BE2C (cell line): ENCODE results near the gene CREB3L4.
"Not testable (repeated sequence)": the region's sequence is repeated elsewhere in the genome, so short reads cannot be mapped to it uniquely, and the experiment has no call there.

Experiments
- DNase-seq: peaks from one replicate; pipeline ENCODE4 v3.0.0-alpha.2; 2020
- H3K27me3 ChIP-seq: fragments of 250-450 bp; sonication (Bioruptor Pico); 2 replicates; pipeline ENCODE4 v1.5.1; 2020; ENCODE audit warnings: mild to moderate bottlenecking
- H3K36me3 ChIP-seq: fragments of 250-450 bp; sonication (Bioruptor Pico); 2 replicates; pipeline ENCODE4 v1.5.1; 2020; ENCODE audit warnings: mild to moderate bottlenecking
- H3K4me1 ChIP-seq: fragments of 250-450 bp; sonication (Bioruptor Pico); 2 replicates; pipeline ENCODE4 v1.5.1; 2020
- H3K4me3 ChIP-seq: 2 replicates; pipeline ENCODE4 v1.5.1; 2011; ENCODE audit warnings: low read depth, low read length
- H3K9me3 ChIP-seq: fragments of 250-450 bp; sonication (Bioruptor Pico); 2 replicates; pipeline ENCODE4 v1.5.1; 2020
- CTCF ChIP-seq: IDR thresholded peaks from 2 replicates; pipeline ENCODE4 v1.5.1; 2012; ENCODE audit warnings: mild to moderate bottlenecking, low read depth, low read length

The CREB3L4 gene

GRCh38 chr1:153995640-153996039 is 27.9 kb downstream of the CREB3L4 start:
- H3K36me3 ChIP-seq: peaks cover 38% of the 10 kb centered on the region
- no peak for TF ChIP-seq CTCF

GRCh38 chr1:153996882-153997281 is 29.2 kb downstream of the CREB3L4 start:
- peaks cover 26% of the 10 kb centered on the region for H3K36me3 ChIP-seq
- not testable (repeated sequence) for DNase-seq, H3K4me3 ChIP-seq, H3K4me1 ChIP-seq, H3K27me3 ChIP-seq, H3K9me3 ChIP-seq

More at GRCh38 chr1:153995640-153996039, 27.9 kb downstream of the CREB3L4 start:
- no peak for DNase-seq
- no peaks in the 10 kb centered on the region for H3K9me3 ChIP-seq
- no peaks in the 10 kb centered on the region; the same call in 1 of the 2 replicates for H3K27me3 ChIP-seq
- H3K4me1 ChIP-seq: peaks cover 3% of the 10 kb centered on the region
- no peak overlapping the region for H3K4me3 ChIP-seq

GRCh38 chr1:154000420-154000819 is 32.7 kb downstream of the CREB3L4 start:
- Histone ChIP-seq H3K4me1 (no peaks in the 10 kb centered on the region), H3K27me3 (no peaks in the 10 kb centered on the region; the same call in 1 of the 2 replicates), H3K36me3 (no peaks in the 10 kb centered on the region), H3K4me3 (no peak overlapping the region), H3K9me3 (no peaks in the 10 kb centered on the region)
- no peak for TF ChIP-seq CTCF
- DNase-seq: no peak

GRCh38 chr1:154006136-154006535 is 38.4 kb downstream of the CREB3L4 start:
- H3K9me3 ChIP-seq: no peaks in the 10 kb centered on the region
- H3K27me3 ChIP-seq: no peaks in the 10 kb centered on the region
- DNase-seq: no peak
- no peaks in the 10 kb centered on the region for H3K36me3 ChIP-seq
- no peak overlapping the region for H3K4me3 ChIP-seq
- H3K4me1 ChIP-seq: no peaks in the 10 kb centered on the region
- TF ChIP-seq CTCF: no peak

GRCh38 chr1:154012129-154012528 is 44.4 kb downstream of the CREB3L4 start:
- no peaks in the 10 kb centered on the region for H3K36me3 ChIP-seq
- no peak for DNase-seq
- no peaks in the 10 kb centered on the region for H3K4me1 ChIP-seq
- no peak for TF ChIP-seq CTCF
- H3K27me3 ChIP-seq: no peaks in the 10 kb centered on the region
- no peak overlapping the region for H3K4me3 ChIP-seq
- no peaks in the 10 kb centered on the region for H3K9me3 ChIP-seq

- not testable (repeated sequence) for H3K4me3 ChIP-seq, H3K36me3 ChIP-seq, H3K9me3 ChIP-seq, DNase-seq, H3K4me1 ChIP-seq, H3K27me3 ChIP-seq
Measured at GRCh38 chr1:154012543-154012942, 44.8 kb downstream of the CREB3L4 start.

GRCh38 chr1:154014154-154014907 is 46.6 kb downstream of the CREB3L4 start:
- H3K4me3 ChIP-seq: no peak overlapping the region
- no peak for DNase-seq
- H3K4me1 ChIP-seq: no peaks in the 10 kb centered on the region
- H3K27me3 ChIP-seq: no peaks in the 10 kb centered on the region
- H3K36me3 ChIP-seq: no peaks in the 10 kb centered on the region
- H3K9me3 ChIP-seq: no peaks in the 10 kb centered on the region
- no peak for TF ChIP-seq CTCF
